Peyer's patch (tissue), 4 donors: ENCODE data around the gene PRKCA.
"Not testable (repeated sequence)": the region's sequence is repeated elsewhere in the genome, so short reads cannot be mapped to it uniquely, and the experiment has no call there.

Source experiments
- CTCF ChIP-seq, 6 experiments: fragments of 450-650 bp in 4 of 6; fragments of 200-600 bp in 2 of 6; sonication (generic) in 1 of 6; IDR thresholded peaks; one replicate each; pipeline ENCODE4 v1.5.1; 2017 to 2019; ENCODE audit warnings: antibody characterized with exemption in 6 of 6, mild to moderate bottlenecking in 3 of 6, moderate library complexity in 1 of 6
- POLR2A ChIP-seq, 2 donors: fragments of 450-650 bp; IDR thresholded peaks; one replicate each; pipeline ENCODE4 v1.5.1; 2017; ENCODE audit warnings: antibody characterized with exemption in 2 of 2, mild to moderate bottlenecking in 2 of 2, moderate library complexity in 2 of 2

- TF ChIP-seq CTCF, POLR2A (IDR thresholded peaks at IDR 0.05): not testable (repeated sequence)
Measured at GRCh38 chr17:66479230-66479889, 176.9 kb downstream of the PRKCA start.
